Right cardiac atrium (tissue), 5 donors: ENCODE data around the gene CAMTA1. TPM values are rescaled to one million over a fixed set of nuclear protein-coding genes. Genes with fewer than 3 reads are reported as not detected.

Experiments
- ATAC-seq, 2 donors: fragments of 200-7000 bp; cut with Tn5 transposase; one replicate each; pipeline versions ENCODE4 v1.8.0 to v1.9.1; 2020; ENCODE audit warnings: moderate library complexity in 2 of 2, mild to moderate bottlenecking in 1 of 2
- DNase-seq, 3 donors: peaks; one replicate each; pipeline ENCODE4 v3.0.0-alpha.2; 2020
- H3K27ac ChIP-seq: one replicate; pipeline ENCODE4 v1.5.1; 2013; ENCODE audit warnings: mild to moderate bottlenecking, low read length, control low read depth, moderate library complexity
- H3K27me3 ChIP-seq: one replicate; pipeline ENCODE4 v1.6.1; 2013; ENCODE audit not compliant: control insufficient read depth, insufficient read depth
- H3K4me1 ChIP-seq: one replicate; pipeline ENCODE4 v1.6.1; 2013; ENCODE audit warnings: low read length; ENCODE audit not compliant: control insufficient read depth, insufficient read depth
- H3K4me3 ChIP-seq: one replicate; pipeline ENCODE4 v1.5.1; 2013; ENCODE audit warnings: low read length, control low read depth
- H3K9me3 ChIP-seq: one replicate; pipeline ENCODE4 v1.6.1; 2013; ENCODE audit warnings: low read length; ENCODE audit not compliant: control insufficient read depth
- WGBS: extraction: QIAGEN DNeasy Blood & Tissue Kit; methylation state at CpG from one replicate; pipeline ENCODE4 v1.1.7; 2013; 5-methylcytosine and 5-hydroxymethylcytosine counted together
- intact Hi-C, 4 donors: fragments of 100-400 bp; cut with DNase I; formaldehyde crosslinking; loops; one replicate each; pipeline versions ENCODE4 v1.11.0 to v1.14.0; 2022 to 2023
- polyA plus RNA-seq: library from polyadenylated mRNA; stranded (reverse); fragments of 200-250 nt; gene quantifications from one replicate; pipeline ENCODE4 v1.2.3, GENCODE V29; 2013
- total RNA-seq, 4 donors: library from RNA; stranded (reverse); fragmentation: NEBNext Ultra II Directional; extraction: Animal tissue kit (Norgen Biotek cat#: 25700); gene quantifications; one replicate each; pipeline ENCODE4 v1.2.1, GENCODE V29; 2021
- donor health status: healthy with polysubstance abuse.
- donor health status: DM: no; HTN: yes; CAD: no.
- donor health status: DM: no; HTN: no; CAD: no.
- donor health status: DM: no; HTN: yes; CAD: no; lungs with severe emphysema.
- donor health status: DM: yes; HTN: yes; CAD: no.

Gene CAMTA1
- total and polyA plus RNA-seq, 5 donors: 155 to 334 (median 164) TPM

GRCh38 chr1:6982443-6982842 is 197.2 kb downstream of the CAMTA1 start:
- H3K27me3 ChIP-seq: no peaks in the 10 kb centered on the region
- no peaks in the 10 kb centered on the region for H3K9me3 ChIP-seq
- ATAC-seq (no peak), DNase-seq (no peak)
- no peaks in the 10 kb centered on the region for H3K4me1 ChIP-seq
- no peak overlapping the region for H3K27ac ChIP-seq
- H3K4me3 ChIP-seq: no peak overlapping the region
- WGBS: 85% methylated on average over 9 of the region's 9 CpGs
- intact Hi-C loops: no loop called here

GRCh38 chr1:6982860-6983259 is 197.6 kb downstream of the CAMTA1 start:
- no peaks in the 10 kb centered on the region for H3K27me3 ChIP-seq
- ATAC-seq (no peak), DNase-seq (no peak)
- H3K9me3 ChIP-seq: no peaks in the 10 kb centered on the region
- intact Hi-C loops: no loop called here
- no peaks in the 10 kb centered on the region for H3K4me1 ChIP-seq
- WGBS: 98% methylated on average over 2 of the region's 2 CpGs
- H3K4me3 ChIP-seq: no peak overlapping the region
- H3K27ac ChIP-seq: no peak overlapping the region

- intact Hi-C loops: no loop called here
- 68% methylated on average over 14 of the region's 14 CpGs for WGBS
- Histone ChIP-seq H3K27me3 (no peaks in the 10 kb centered on the region), H3K4me1 (no peaks in the 10 kb centered on the region), H3K27ac (no peak overlapping the region), H3K4me3 (no peak overlapping the region), H3K9me3 (no peaks in the 10 kb centered on the region)
- ATAC-seq (no peak), DNase-seq (no peak)
These were observed 199.3 kb downstream of the CAMTA1 start for GRCh38 chr1:6984536-6984935.

GRCh38 chr1:6984986-6985385 is 199.7 kb downstream of the CAMTA1 start:
- Histone ChIP-seq H3K4me1 (no peaks in the 10 kb centered on the region), H3K27me3 (no peaks in the 10 kb centered on the region), H3K9me3 (no peaks in the 10 kb centered on the region), H3K4me3 (no peak overlapping the region), H3K27ac (no peak overlapping the region)
- intact Hi-C loops: no loop called here
- no peak for DNase-seq
- 28% methylated on average over 7 of the region's 7 CpGs for WGBS
- peak in 1 of 2 donors; percentile 23 for ATAC-seq

GRCh38 chr1:6985549-6986276 is 200.5 kb downstream of the CAMTA1 start:
- Histone ChIP-seq H3K27me3 (no peaks in the 10 kb centered on the region), H3K4me3 (no peak overlapping the region), H3K27ac (no peak overlapping the region), H3K4me1 (no peaks in the 10 kb centered on the region), H3K9me3 (no peaks in the 10 kb centered on the region)
- DNase-seq (no peak), ATAC-seq (no peak)
- intact Hi-C loops: no loop called here
- WGBS: 80% methylated on average over 17 of the region's 17 CpGs

GRCh38 chr1:6986281-6986680 is 201.0 kb downstream of the CAMTA1 start:
- Histone ChIP-seq H3K27me3 (no peaks in the 10 kb centered on the region), H3K9me3 (no peaks in the 10 kb centered on the region), H3K4me1 (no peaks in the 10 kb centered on the region), H3K4me3 (no peak overlapping the region), H3K27ac (no peak overlapping the region)
- DNase-seq: no peak
- intact Hi-C loops: no loop called here
- ATAC-seq: no peak
- 88% methylated on average over 8 of the region's 8 CpGs for WGBS

- Histone ChIP-seq H3K27me3 (no peaks in the 10 kb centered on the region), H3K9me3 (no peaks in the 10 kb centered on the region), H3K4me1 (no peaks in the 10 kb centered on the region), H3K4me3 (no peak overlapping the region), H3K27ac (no peak overlapping the region)
- DNase-seq: no peak
- 81% methylated on average over 9 of the region's 9 CpGs for WGBS
- intact Hi-C loops: no loop called here
- no peak for ATAC-seq
These were observed 202.7 kb downstream of the CAMTA1 start for GRCh38 chr1:6987940-6988339.

- Histone ChIP-seq H3K4me3 (no peak overlapping the region), H3K27me3 (no peaks in the 10 kb centered on the region), H3K4me1 (no peaks in the 10 kb centered on the region), H3K9me3 (no peaks in the 10 kb centered on the region), H3K27ac (no peak overlapping the region)
- intact Hi-C loops: no loop called here
- 89% methylated on average over 3 of the region's 3 CpGs for WGBS
- ATAC-seq (no peak), DNase-seq (no peak)
These were observed 203.5 kb downstream of the CAMTA1 start for GRCh38 chr1:6988796-6989195.

GRCh38 chr1:6989212-6990159 is 204.2 kb downstream of the CAMTA1 start:
- no peaks in the 10 kb centered on the region for H3K27me3 ChIP-seq
- intact Hi-C loops: no loop called here
- H3K4me1 ChIP-seq: no peaks in the 10 kb centered on the region
- H3K9me3 ChIP-seq: no peaks in the 10 kb centered on the region
- ATAC-seq: no peak
- DNase-seq: no peak
- H3K27ac ChIP-seq: no peak overlapping the region
- WGBS: 65% methylated on average over 13 of the region's 13 CpGs
- no peak overlapping the region for H3K4me3 ChIP-seq

GRCh38 chr1:6991266-6991665 is 206.0 kb downstream of the CAMTA1 start:
- no peak overlapping the region for H3K27ac ChIP-seq
- DNase-seq (no peak), ATAC-seq (no peak)
- no peaks in the 10 kb centered on the region for H3K27me3 ChIP-seq
- no peaks in the 10 kb centered on the region for H3K9me3 ChIP-seq
- intact Hi-C loops: no loop called here
- 66% methylated on average over 1 of the region's 1 CpG for WGBS
- H3K4me1 ChIP-seq: no peaks in the 10 kb centered on the region
- no peak overlapping the region for H3K4me3 ChIP-seq

GRCh38 chr1:6995789-6996188 is 210.5 kb downstream of the CAMTA1 start:
- 86% methylated on average over 5 of the region's 5 CpGs for whole genome bisulfite sequencing
- H3K9me3 ChIP-seq: no peaks in the 10 kb centered on the region
- no peak overlapping the region for H3K27ac ChIP-seq
- DNase-seq: no peak
- intact Hi-C loops: no loop called here
- H3K4me3 ChIP-seq: no peak overlapping the region
- no peak for ATAC-seq
- no peaks in the 10 kb centered on the region for H3K4me1 ChIP-seq
- no peaks in the 10 kb centered on the region for H3K27me3 ChIP-seq
